GM12865 (cell line): ENCODE measurements around the gene RAET1G.

Source experiments
- DNase-seq: peaks from one replicate; pipeline ENCODE4 v3.0.0; 2010; ENCODE audit warnings: low read depth
- H3K4me3 ChIP-seq: 2 replicates; pipeline ENCODE4 v1.5.1; 2011; ENCODE audit warnings: mild to moderate bottlenecking, low read depth, low read length, control low read depth
- TF ChIP-seq, protein P1 (sequence below): IDR thresholded peaks from 2 replicates; pipeline ENCODE4 v1.5.1; 2011; ENCODE audit warnings: low read length, control low read depth, low read depth, inconsistent platforms; ENCODE audit not compliant: insufficient read depth; ENCODE audit errors: missing control alignments

RAET1G gene

DNA sequence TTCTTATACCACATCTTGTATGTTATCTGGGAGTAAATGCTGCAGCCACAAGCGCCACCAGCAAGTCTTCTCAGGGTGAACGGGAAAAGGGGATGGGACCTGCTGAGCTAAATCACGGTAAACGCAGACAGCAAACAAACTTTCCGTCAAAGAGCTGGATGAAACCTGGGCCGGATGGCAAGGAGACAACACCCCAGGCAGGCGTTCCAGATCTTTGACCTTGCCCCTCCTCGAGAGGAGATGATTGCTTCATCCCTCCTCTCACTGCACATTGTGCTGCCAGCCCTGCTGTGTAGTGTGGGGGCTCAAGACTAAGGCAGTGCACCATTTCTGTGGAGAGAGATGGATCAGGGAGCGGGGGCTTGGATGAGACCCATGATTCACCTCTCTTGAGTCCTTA is 34.8 kb downstream of the RAET1G start:
- TF ChIP-seq, protein P1, sequence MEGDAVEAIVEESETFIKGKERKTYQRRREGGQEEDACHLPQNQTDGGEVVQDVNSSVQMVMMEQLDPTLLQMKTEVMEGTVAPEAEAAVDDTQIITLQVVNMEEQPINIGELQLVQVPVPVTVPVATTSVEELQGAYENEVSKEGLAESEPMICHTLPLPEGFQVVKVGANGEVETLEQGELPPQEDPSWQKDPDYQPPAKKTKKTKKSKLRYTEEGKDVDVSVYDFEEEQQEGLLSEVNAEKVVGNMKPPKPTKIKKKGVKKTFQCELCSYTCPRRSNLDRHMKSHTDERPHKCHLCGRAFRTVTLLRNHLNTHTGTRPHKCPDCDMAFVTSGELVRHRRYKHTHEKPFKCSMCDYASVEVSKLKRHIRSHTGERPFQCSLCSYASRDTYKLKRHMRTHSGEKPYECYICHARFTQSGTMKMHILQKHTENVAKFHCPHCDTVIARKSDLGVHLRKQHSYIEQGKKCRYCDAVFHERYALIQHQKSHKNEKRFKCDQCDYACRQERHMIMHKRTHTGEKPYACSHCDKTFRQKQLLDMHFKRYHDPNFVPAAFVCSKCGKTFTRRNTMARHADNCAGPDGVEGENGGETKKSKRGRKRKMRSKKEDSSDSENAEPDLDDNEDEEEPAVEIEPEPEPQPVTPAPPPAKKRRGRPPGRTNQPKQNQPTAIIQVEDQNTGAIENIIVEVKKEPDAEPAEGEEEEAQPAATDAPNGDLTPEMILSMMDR: no peak
- DNase-seq: no peak
- H3K4me3 ChIP-seq: no peak overlapping the region

DNA sequence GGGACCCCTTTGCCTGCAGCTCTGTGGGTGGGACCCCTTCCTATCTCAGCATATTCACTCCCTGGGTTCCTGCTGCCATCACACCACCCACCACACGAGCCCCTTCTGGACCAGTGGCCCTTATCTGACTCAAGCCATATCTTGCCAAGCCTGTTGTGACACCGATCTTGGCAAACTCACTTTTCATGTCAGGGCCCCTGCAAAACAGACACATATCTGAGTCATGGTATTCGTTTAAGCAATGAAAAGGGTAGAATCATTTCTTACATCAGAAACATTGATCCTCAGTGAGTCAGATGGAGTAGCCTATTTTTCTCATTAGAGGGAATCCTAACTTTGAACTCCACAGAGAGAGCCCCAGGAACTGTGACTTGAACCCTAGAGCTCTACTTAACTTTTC is 35.6 kb downstream of the RAET1G start:
- H3K4me3 ChIP-seq: no peak overlapping the region
- no peak for DNase-seq
- TF ChIP-seq, protein P1: no peak

DNA sequence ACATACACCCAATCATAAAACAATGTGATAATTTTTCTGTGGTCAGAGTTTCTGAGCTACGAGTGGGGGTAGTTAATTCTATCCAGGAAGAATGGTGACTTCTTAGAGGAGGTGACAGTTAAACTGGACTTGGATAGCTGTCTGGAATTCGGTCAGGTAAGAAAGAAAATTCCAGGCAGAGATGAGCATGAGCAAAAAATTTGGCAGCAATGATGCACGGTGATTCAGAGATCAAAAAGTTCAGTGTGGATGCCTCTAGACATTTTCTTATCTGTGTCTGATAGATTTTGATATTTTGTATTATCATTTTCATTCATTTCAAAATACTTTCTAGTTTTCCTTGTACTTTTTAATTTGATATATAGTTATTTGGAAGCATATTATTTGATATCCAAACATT is 37.0 kb downstream of the RAET1G start:
- H3K4me3 ChIP-seq: no peak overlapping the region
- no peak for DNase-seq
- TF ChIP-seq, protein P1: no peak

DNA sequence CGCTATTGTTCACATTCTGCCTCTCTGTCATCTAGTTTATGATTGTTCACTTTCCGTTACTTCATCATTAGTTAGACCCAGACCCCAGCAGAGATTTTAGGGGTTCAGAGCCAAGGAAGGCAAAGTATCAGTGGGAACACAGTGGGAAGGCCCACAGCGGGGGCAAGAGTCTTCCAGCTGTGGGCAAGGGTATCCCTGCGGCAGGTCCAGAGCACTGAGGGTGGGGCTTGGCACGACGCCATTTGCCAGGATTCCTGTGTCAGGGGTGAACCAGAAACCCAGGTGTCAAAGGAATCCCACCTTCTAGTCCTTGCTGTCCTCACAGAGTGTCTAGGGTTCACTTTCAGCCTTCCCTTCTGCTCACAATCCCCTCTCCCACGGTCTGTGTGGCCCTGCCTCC is 38.3 kb downstream of the RAET1G start:
- no peak for DNase-seq
- TF ChIP-seq, protein P1: no peak
- no peak overlapping the region for H3K4me3 ChIP-seq

DNA sequence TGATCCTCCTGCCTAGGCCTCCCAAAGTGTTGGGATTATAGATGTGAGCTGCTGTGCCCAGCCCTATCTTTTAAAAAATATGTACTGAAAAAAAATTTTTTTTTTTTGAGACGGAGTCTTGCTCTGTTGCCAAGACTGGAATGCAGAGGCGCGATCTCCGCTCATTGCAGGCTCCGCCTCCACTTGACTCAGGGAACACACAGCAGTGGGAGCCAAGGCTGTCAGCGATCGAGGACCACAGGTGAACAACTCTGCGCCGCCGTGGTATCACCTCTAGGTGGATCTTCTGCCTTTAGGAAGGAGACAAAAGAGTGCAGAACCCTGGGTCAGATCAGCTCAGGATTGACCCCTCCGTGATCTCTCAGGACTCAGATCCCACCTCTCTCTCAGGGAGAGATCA is 38.7 kb downstream of the RAET1G start:
- no peak for DNase-seq
- H3K4me3 ChIP-seq: no peak overlapping the region
- TF ChIP-seq, protein P1: no peak

DNA sequence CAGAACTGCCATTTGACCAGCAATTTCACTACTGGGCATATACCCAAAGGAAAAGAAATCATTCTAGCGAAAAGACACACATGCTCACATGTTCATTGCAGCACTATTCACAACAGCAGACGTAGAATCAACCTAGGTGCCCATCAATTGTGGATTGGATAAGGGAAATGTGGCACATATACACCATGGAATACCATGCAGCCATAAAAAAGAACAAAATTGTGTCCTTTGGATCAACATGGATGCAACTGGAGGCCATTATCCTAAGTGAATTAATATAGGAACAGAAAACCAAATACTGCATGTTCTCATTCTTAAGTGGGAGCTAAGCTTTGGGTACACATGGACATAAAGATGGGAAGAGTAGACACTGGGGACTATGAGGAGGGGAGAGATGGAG is 41.1 kb downstream of the RAET1G start:
- TF ChIP-seq, protein P1: no peak
- H3K4me3 ChIP-seq: no peak overlapping the region
- DNase-seq: no peak

DNA sequence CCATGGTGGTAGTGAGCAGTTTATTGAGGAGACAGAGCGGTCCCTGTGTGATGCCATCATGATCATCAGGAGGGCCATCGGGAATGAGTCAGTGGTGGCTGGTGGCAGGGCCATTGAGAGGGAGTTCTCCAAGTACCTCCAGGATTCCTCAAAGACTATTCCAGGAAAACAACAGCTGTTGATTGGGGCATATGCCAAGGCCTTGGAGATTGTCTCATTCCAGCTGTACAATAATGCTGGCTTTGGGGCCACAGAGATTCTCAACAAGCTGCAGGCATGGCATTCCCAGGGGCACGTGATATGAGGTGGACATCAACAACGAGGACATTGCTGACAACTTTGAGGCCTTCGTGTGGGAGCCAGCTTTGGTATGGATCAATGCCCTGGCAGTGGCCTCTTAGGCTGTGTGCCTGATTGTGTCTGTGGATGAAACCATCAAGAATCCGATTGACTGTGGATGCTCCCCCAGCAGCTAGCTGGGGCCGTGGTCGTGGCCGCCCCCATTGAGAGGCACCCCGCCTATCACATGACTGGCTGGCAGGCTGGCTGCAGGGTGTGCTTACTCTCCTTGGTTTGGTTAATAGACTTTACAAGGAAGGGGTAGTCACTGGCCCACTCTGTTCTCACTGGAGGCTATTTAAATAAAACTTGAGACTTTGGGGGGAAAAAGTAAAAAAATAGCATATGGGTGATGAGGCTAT is 41.7 kb downstream of the RAET1G start:
- TF ChIP-seq, protein P1: no peak
- H3K4me3 ChIP-seq: no peak overlapping the region
- no peak for DNase-seq
